ELF-1 (cell line): Measurements from ENCODE around the gene TIGAR.

Experiments used
- DNase-seq: peaks from one replicate; pipeline ENCODE4 v3.0.0-alpha.2; 2016; ENCODE audit warnings: low read depth, low spot score

Gene TIGAR

DNA sequence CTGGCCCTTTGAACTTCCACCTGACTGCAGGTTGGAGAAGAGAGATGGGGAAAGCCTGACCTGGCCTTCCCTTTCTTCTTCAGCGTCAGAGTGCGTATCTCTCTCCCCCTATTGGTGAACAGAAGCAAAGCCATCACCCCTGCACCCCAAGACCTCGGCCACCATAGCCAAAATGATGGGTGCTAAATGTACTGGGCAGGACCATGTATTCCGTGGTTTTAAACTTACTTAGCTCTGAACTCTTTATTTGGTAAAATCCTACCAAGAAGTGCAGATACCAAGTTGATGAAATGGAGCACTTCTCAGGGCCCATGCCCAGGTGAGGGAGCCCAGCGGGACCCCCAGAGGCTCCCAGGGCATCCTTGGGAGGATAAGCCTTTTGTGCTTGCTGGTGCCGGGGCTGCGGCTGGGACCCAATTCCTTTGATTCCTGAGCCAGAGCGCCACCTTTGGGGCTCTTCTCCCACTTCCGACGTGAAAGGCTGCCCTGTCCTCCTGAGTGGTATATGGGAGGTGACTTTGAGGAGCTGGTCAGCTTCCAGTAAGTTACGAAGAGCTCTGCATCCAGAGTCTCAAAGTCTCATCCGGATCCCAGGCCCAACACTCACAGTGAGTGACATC, 38.0 kb upstream of the TIGAR start:
- no peak for DNase-seq

DNA sequence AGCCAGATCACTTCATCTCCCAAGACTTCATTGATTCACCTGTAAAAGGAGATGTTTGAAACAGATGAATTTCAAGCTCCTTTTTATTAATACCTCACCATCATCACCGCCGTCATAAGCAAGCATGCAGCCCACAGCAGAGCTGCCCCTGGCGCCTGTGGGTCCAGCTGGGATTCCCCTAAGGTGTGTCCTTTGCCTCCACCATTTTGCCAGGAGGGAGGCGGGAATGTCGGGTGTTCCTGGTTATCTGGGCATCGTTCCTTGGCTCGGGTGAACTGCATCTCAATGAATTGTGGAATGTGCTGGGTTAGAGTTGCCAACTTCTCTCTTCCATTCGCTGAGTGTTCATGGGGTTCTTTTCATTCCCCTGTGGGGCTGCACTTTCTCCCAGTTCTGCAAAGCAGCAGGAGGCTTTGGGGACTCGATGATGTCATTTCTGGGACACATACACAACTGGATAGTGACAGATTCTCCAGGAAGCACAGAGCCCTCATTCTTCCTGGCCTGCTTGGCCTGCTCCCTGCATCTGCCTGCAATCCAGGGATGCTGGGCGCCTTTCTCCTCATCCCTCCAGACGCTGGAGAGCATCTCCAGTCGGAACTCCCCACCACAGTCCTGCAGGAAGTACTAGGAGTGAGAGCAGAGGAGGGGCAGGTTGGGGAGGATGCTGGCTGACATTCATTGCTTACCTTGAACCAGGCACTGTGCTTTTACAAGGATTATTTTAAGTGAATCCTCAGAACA, 37.3 kb upstream of the TIGAR start:
- no peak for DNase-seq

DNA sequence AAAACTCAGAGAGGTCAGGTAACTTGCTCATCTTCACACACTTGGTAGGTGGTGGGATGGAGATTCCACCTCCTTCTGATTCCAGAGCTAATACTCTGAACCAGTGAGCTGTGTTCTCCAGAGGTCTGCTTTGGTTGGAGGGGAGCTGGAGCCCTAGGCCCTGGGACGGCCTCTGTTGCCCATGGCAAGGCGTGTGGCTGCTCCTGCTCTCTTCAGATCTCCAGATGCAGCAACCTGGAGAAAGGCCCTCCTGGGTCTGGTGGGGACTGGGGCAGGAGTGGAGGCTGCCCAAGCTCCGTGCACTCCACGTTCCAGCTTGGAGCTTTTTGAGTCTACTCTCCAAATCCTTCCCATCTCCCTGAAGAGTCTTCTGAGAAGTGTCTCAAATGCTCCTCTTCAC, 36.7 kb upstream of the TIGAR start:
- DNase-seq = no peak

DNA sequence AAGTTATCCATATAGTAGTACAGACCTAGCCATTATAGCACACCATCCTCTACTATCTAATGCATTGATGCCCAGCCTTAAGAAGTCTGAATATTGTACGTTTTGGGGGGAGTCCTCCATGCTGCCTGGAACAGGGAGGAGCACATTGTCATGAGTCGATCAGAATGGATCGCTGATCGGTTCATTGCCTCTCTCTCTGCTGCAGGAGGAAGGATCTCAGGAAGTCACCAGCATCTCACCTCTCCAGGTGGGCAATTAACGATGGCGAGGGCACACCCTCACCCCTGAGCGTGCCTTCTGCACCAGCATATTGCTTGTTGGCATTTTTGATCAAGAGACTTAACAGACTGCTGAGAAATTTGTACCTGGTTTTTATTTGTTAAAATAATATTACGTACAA, 35.9 kb upstream of the TIGAR start:
- DNase-seq = no peak

DNA sequence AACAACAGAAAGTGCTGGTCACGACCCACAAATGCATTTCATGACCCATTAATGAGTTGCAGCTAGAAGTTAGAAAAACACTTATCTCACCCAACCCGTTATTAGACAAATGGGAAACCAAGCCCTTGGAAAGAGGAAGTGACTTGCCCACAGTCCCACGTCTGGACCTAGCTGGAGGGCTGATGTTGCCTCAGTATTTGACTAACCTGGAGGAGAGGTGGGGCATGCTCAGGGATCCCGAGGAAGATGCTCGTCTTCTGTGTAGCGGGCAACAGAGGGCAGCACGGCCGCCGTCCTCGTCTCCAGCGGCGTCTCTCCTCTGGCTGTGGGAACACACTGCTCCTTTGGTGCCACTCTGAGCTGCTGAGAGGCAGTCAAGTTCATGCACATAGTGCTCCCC, 34.8 kb upstream of the TIGAR start:
- no peak for DNase-seq

- no peak for DNase-seq
These were observed 34.2 kb upstream of the TIGAR start for GRCh38 chr12:4286771-4287317.

DNA sequence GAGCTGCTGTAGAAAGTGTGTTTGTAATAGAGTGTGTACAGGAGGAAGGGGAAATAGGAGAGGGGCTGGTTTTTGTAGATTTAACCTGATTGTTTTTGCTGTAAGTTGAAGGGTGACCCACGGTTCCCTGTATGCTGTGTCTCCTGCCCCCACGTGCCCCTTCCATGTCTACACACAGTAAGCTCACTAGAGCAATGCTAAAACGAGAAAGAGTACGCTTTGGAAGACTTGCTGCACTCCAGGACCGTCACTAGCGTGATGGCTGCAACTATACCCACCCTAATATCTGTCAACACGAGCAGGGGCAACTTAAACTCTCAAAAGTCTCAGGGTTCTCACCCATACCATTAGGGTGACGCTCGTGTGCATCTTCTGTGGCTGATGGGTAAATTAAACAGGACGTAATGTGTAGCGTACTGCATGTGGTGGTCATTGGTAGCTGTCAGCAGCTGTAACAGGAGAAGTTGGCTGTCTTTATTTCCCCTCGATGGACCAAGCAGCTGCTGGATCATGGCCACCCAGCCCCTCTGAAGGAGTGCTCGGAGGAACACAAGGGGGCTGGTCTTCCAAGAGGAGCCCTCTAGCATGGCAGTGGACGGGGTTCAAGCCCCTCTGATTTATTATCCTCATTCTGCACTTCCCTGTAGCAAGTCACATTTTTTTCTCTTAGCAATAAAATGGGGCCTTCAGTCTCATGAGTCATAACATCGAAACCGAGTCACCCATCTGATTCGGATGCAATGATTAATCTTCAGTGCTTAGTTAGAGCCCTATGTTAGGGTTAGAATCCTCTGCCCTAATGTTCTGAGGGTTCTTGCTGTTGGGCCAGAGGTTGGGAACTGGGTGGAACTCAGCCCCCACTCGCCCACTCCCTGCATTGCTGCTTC, 33.4 kb upstream of the TIGAR start:
- no peak for DNase-seq

DNA sequence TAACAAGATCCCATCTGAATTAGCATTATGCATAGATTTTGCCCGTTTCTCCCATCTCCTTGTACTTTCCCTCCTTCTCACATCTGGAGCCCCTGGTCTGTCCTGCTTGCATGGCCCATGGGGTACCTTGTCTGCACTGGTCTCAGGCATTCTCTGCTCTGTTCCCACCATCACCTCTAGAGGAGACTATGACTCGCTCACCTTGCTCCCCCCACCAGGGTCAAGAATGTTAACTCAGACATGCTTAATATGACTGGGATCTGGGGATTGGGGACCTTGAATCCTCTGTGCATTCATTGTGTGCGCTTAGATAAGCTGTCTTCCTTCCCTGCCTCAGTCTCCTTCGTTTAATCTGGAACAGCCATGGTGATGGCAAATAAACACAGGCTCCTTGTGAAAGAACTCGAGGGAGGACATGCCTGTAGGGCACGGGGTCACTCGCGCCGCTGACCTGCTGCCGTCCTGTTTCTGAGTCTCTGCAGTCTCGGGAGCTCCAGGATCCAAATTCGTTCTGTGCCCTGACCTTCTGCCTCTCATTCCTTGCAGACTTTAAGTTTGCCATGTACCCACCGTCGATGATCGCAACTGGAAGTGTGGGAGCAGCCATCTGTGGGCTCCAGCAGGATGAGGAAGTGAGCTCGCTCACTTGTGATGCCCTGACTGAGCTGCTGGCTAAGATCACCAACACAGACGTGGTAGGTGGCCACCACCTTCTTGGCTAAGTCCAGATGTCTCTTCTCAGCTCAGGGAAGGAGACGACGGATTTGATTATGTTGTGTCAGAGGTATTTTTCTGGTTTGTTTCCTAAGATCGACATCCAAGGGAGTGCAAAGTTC, 32.5 kb upstream of the TIGAR start:
- no peak for DNase-seq

DNA sequence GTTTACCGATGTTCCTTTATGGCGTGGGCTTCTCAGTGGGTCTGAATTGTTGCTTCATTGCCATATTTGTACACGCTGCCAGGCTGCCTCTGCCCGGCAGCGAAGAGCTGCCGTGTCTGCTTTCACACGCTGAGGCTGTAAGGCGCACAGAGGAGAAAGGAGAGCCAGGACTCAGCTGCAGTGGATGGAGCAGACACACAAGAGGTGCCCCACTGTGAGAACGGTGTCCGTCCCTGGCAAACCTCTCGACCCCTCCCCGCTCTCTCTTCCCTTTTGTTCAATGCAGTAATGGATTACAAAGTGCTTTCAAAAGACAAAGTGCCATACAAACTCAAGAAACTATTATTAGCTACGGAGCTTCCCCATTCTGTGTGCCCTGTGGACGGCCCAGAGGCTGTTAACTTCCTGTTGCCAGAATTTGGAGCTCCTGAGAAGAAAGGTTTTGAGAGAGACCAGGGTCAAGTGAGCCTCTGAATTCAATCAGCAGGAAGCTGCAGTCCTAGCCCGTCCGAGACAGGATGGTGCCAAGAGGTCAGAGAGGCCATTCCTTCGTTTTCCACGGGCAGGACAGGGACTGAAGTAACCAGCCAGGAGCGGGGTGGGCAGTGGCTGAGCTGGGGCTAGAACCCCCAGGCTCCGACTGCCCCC, 31.7 kb upstream of the TIGAR start:
- no peak for DNase-seq

DNA sequence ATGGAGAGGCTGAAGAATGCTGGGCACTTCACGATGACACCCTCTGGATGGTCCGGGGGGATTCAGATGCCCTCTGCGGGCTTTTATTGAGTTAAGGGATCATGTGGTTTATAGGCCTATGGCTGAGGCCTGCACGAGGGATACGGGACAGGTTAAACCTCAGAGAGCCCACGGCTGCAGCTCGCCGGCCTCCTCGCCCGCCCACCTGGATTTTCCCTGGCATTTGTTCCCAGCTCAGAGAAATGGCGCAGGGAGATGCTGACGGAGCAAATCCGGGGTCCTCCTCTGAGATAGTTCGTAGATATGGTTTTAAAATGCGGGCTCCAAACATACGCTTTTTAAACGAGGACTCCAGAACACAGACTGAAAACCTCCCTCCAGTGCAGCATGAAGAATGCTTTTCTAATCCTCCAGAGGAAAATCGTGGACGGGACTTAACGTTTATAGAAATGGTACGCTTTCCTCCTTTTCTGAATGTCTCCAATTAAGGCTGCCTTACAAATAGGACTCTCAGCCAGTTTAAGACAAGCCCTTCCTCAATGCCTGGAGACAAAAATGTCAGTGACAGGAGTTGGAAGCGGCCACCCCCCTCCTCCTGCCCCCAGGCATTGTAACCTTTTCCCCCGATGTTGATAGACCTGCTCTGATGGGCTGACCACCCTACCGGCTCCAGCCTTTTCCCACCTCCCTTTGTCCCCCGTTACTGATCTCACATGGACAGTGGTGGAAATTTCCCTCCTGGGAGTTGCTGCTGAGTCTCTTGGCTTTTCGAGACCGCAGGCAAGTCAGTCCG, 30.8 kb upstream of the TIGAR start:
- DNase-seq = peak; percentile 79

GRCh38 chr12:4292341-4293073, 28.5 kb upstream of the TIGAR start:
- DNase-seq = no peak

DNA sequence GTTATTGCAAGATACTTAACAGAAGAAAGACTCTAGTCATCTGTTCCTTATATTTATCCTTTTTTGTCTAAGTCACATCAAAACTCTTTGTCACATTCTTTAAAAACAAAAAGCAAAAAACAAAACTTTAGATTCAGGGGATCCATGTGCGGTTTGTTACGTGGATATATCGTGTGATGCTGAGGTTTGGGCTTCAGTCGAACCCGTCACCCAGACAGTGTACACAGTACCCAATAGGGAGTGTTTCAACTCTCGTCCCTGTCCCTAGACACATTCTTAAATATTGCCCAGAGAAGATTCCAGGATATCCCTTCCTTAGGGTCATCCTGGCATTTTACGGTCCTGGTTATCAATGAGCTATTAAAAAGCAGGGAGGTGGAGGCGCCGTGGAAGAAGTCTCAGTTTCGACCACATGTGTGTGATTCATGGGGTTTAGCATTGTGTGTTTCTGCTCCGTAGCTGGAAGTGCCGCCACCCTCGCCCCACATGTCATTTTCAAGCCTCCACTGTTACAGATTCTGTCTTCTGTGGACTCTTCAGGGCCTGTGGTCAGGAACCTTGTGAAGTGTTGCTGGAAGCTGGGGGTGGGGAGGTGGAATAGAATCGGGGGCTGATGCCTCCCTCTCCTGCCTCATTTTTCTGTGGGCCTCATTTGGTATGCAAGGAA, 27.6 kb upstream of the TIGAR start:
- DNase-seq = no peak

GRCh38 chr12:4293966-4294505, 27.0 kb upstream of the TIGAR start:
- DNase-seq = no peak

DNA sequence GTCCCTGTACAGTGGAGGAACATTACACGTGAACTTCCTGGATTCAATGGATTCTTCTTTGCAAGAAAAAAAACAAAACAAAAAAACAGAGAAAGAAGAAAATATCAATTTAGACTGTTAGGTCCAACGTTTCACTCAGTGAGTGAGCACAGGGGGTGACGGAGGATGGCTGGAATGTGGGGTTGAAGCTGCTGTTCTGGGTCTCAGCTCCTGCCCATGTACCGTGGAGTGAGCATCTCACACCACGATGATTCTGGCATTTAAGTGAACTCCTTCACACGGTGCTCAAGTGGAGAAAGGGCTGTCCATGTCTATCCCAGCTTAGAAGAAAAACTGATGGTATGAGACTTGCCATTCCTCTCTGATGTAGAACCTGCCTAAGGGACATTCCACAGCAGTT, 24.3 kb upstream of the TIGAR start:
- no peak for DNase-seq

- DNase-seq = no peak
These were observed 23.4 kb upstream of the TIGAR start for GRCh38 chr12:4297617-4298016.

DNA sequence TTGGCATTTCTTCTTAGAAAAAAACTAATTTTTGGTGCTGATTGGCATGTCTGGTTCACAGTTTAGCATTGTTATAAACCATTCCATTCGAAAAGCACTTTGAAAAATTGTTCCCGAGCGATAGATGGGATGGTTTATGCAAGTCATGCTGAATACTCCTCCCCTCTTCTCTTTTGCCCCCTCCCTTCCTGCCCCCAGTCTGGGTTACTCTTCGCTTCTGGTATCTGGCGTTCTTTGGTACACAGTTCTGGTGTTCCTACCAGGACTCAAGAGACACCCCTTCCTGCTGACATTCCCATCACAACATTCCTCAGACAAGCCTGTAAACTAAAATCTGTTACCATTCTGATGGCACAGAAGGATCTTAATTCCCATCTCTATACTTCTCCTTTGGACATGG, 20.1 kb upstream of the TIGAR start:
- no peak for DNase-seq

- DNase-seq = no peak
These were observed 19.0 kb upstream of the TIGAR start for GRCh38 chr12:4301932-4302501.

DNA sequence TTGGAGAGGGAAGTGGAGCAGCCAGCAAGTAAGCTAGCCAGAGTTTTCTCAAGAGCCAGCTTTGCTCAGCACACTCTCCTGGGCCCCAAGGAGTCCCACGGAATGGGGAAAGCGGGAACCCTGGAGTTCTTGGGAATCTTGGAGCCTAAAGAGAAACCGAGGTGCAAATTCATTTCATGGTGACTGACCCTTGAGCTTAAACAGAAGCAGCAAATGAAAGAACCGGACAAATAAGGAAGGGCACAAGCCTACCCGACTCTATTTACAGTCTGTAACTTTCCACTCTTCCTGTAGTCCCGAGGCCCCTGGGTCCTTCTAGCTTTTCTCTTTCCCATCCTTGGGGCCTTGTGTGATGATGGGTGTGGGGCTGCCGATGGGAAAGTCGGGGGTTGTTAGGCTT, 18.1 kb upstream of the TIGAR start:
- DNase-seq = no peak
